Omental fat pad (tissue), 4 donors: ENCODE results near the gene PMCH. TPM values are rescaled to one million over a fixed set of nuclear protein-coding genes. Genes with fewer than 3 reads are reported as not detected.

Experiments
- ATAC-seq: fragments of 150-250 bp; one replicate; pipeline ENCODE4 v1.9.1; 2016; ENCODE audit warnings: mild to moderate bottlenecking, moderate library complexity; ENCODE audit not compliant: low FRiP score
- DNase-seq: peaks from one replicate; pipeline ENCODE4 v3.0.0-alpha.2; 2019; ENCODE audit warnings: low spot score
- CTCF ChIP-seq, 3 donors: fragments of 450-650 bp; IDR thresholded peaks; one replicate each; pipeline ENCODE4 v1.5.1; 2016 to 2017; ENCODE audit warnings: antibody characterized with exemption in 3 of 3, mild to moderate bottlenecking in 3 of 3, moderate library complexity in 2 of 3
- total RNA-seq, 4 donors: library from RNA; depleted of rRNA; stranded (reverse); fragments of >200 nt; gene quantifications; one replicate each; pipeline ENCODE4 v1.1.0, GENCODE V29; 2016

PMCH gene
- total RNA-seq, 4 donors from 2014 or later = not detected

DNA sequence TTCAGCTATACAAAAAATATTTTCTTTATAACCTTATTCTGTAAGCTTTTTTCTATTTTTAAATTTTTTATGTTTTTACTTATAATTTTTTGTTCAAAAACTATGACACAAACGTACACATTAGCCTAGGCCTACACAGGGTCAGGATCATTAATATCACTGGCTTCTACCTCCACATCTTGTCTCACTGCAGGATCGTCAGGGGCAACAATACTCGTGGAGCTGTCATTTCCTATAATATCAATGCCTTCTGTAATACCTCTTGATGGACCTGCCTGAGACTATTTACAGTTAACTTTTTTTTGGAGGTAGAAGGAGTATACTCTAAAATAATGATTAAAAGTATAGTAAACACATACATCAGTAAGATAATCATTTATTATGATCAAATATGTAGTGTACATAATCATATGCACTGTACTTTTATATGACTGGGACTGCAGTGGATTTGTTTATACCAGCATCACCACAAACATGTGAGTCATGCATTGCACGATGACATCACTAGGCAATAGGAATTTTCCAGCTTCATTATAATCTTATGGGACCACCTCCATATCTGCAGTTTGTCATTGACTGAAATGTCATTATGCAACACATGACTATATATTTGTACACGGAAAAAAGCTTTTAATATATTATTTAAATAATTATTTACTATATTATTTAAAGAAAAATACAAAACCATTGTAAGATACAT is 18.5 kb upstream of the PMCH start:
- DNase-seq (no peak), ATAC-seq (no peak)
- no peak for TF ChIP-seq CTCF (IDR thresholded peaks at IDR 0.05)

GRCh38 chr12:102204025-102204424 is 6.4 kb upstream of the PMCH start:
- no peak for ATAC-seq
- TF ChIP-seq CTCF (IDR thresholded peaks at IDR 0.05) = no peak
- DNase-seq = no peak

GRCh38 chr12:102202556-102202955 is 4.9 kb upstream of the PMCH start:
- TF ChIP-seq CTCF (IDR thresholded peaks at IDR 0.05) = no peak
- DNase-seq (no peak), ATAC-seq (no peak)

- no peak for DNase-seq
- ATAC-seq = no peak
- no peak for TF ChIP-seq CTCF (IDR thresholded peaks at IDR 0.05)
These were observed 3.9 kb upstream of the PMCH start for GRCh38 chr12:102201436-102202061.

GRCh38 chr12:102195826-102196225 is 1.8 kb downstream of the PMCH start:
- TF ChIP-seq CTCF (IDR thresholded peaks at IDR 0.05) = no peak
- no peak for DNase-seq
- ATAC-seq = no peak

DNA sequence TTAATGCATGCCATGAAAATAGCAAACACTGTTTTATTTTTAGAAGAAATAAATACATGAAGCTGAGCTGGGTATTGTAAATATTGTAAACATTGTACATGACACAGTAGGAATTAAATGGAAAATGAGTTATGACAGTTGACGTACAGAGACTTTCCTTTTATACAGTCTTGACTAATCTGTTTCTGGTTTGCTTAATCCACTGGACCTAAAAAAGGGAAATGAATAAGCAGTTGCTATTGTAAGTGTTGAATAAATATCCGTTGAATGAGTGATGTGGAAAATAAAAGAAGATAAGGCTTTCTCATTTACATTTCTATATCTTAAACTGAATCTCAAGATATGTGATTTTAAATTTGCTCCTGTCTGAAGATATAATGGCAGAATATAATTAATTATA is 15.0 kb downstream of the PMCH start:
- DNase-seq (no peak), ATAC-seq (no peak)
- no peak for TF ChIP-seq CTCF (IDR thresholded peaks at IDR 0.05)

- DNase-seq (no peak), ATAC-seq (no peak)
- TF ChIP-seq CTCF (IDR thresholded peaks at IDR 0.05) = no peak
These were observed 22.9 kb downstream of the PMCH start for GRCh38 chr12:102174761-102175160.
